Epidermal melanocyte (primary cell): ENCODE results near the gene GIPC2.

Experiments used
- DNase-seq: peaks from one replicate; pipeline ENCODE4 v3.0.0; 2011; ENCODE audit warnings: low spot score; ENCODE audit not compliant: insufficient read length

The GIPC2 gene

GRCh38 chr1:78143152-78143551 lies 97.4 kb downstream of the GIPC2 start:
- no peak for DNase-seq

DNA sequence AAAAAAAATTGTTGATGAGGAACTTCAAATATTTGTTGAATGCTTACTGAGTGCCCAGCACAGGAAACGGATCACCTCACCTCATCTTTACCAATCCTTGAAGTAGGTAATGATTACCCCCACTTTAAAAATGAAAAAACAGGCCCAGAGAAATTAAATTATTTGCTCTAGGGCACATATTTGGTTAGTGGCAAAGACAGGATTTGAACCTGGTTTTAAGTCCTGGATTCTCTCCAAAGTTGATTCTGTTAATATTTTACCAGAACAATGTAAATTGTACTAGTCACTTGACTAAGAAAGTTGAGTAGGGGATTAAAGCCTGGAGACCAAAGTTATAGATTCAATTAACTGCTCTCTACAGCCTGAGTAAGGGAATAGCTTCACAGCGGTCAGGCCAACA lies 97.9 kb downstream of the GIPC2 start:
- DNase-seq: no peak

GRCh38 chr1:78145105-78145580 lies 99.4 kb downstream of the GIPC2 start:
- DNase-seq: peak; percentile 53

DNA sequence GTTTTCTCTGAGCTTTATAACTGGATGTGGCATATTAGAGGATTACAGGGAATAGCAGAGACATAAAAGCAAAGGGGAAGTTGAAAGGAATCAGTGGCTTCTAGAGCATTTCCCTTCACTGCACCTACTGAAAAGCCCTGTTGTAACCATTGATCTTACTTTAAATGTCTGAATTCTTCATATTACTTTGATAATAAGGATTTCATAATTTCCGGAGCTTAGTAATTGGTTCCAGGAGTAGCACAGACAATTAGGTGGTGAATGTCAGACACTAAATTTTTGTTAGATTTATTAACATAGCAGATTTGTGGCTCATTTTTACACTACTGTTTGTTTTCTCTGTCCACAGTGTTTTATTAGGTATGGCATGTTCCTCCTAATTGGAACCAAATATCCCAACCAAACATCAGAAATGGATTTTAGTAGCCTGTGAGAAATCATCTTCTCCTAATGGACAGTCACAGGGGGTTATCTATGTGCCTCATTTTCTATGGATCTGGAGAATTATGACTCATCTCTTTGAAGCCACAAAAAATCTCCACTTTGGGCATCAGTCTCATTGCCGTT lies 100.5 kb downstream of the GIPC2 start:
- no peak for DNase-seq

DNA sequence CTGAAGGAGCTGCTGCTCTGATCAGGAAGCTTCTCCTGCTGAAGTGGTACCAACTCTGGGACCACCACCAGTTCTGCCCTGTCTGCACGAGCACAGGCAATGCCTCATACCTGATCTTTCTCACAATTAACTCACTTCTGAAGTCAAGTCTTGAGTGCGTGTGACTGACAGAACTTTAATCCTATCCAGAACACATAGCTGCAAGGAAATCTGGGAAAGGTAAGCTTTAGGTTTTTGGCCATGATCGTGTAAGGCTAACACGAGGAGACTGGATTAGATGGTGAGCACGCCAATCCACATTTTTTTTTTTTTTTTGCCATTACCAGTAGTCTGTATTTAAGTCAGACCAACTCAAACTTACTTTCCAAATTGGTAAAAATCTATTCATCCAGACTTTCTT lies 101.3 kb downstream of the GIPC2 start:
- no peak for DNase-seq

DNA sequence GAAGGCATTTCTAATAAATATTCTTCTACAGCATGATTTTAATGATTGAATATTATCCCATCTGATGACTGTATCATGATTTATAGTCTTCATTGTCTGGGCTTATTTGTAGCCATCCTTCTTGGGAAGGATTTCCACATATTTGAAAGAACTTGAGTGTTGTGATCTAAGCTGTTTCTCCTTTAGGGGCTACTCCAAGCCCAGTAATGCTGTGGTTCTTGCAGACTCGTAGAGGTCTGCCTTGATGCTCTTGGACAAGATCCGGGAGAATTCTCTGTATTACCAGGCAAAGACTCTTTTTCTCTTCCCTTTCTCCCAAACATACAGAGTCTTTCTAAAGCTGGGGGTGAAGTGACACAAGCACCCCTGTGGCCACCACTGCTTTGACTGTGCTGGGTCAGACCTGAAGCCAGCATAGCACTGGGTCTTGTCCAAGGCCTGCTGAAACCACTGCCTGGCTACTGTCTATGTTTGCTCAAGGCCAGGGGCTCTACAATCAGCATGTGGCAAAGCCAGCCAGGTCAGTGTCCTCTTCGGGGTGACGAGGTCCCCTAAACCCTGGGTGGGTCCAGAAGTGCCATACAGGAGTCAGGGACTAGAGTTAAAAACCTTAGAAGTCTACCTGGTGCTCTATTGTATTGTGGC lies 107.4 kb downstream of the GIPC2 start:
- DNase-seq: no peak

DNA sequence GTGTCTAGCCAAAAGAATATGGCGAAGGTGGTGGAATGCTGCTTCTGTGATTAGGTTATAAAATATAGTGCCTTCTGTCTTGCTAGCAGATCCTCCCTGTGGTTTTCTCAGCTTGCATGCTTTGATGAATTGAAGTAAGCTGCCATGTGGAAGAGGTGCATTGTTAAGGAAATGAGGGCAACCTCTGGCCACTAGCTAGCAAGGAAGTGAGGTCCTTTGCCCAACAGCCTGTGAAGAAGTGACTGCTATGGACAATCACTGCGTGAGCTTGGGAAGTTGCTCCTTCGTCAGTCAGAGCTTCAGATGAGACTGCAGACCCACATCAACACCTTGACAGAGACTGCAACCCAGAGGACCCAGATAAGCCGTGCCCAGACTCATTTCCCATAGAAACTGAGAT lies 109.4 kb downstream of the GIPC2 start:
- no peak for DNase-seq

GRCh38 chr1:78156805-78157521 lies 111.2 kb downstream of the GIPC2 start:
- DNase-seq: no peak

GRCh38 chr1:78165816-78166215 lies 120.0 kb downstream of the GIPC2 start:
- no peak for DNase-seq

GRCh38 chr1:78168306-78168705 lies 122.5 kb downstream of the GIPC2 start:
- no peak for DNase-seq

DNA sequence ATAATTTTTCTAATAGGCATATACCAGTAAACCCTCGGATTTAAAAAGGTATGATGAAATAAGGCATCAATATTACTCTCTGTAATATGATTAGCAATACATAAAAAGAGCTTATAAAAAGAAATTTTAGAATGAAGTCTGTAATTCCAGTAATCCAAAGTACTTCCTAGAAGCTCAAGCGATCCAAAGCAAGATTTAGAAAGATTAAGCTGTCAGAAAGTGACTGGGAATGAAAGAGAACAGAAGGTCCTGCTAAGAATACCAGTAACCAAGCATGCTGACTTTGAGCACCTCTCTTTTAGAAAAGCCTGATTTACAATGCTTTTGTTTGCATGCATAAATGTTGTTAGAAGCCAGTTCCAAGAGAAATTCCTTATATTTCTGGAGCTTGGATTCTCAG lies 125.1 kb downstream of the GIPC2 start:
- no peak for DNase-seq

GRCh38 chr1:78171736-78172590 lies 126.2 kb downstream of the GIPC2 start:
- DNase-seq: no peak

GRCh38 chr1:78176448-78176847 lies 130.7 kb downstream of the GIPC2 start:
- DNase-seq: peak; percentile 29

- no peak for DNase-seq
Measured at GRCh38 chr1:78177708-78178270, 132.0 kb downstream of the GIPC2 start.

DNA sequence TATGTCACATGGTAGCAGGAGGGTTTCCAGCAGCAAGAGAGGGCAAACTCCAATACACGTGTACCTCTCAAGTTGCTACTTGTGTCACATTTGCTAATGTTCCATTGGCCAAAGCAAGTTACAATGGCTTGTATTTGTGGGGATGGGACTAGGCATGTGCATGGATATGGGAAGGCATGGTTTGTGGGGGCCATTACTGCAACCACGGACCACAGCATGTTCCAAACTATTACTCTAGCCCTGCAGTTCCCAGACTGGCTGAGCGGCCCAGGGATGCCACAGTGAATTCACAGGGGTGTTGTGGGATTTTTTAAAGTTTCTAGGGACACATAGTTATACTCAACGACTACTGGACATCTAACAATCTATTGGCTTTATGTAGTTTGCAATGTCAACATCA lies 133.1 kb downstream of the GIPC2 start:
- no peak for DNase-seq

- no peak for DNase-seq
Measured at GRCh38 chr1:78184460-78185072, 138.8 kb downstream of the GIPC2 start.
